ENCODE measurements around the gene CHAD. TPM values are rescaled to one million over a fixed set of nuclear protein-coding genes. Genes with fewer than 3 reads are reported as not detected.
A peak's percentile ranks its signal among the peaks of the same experiment; 100 is the strongest.
"Not testable (repeated sequence)": the region's sequence is repeated elsewhere in the genome, so short reads cannot be mapped to it uniquely, and the experiment has no call there.

The CHAD gene
- total RNA-seq, 1 experiment from 2014 or later: 0.57 TPM

- H3K9me3 Mint-ChIP-seq; H3T11ph ChIP-seq (ENCODE audit: low read length); H4K91ac ChIP-seq (ENCODE audit: insufficient read length, low read depth, low read length); H3K4me1 ChIP-seq (ENCODE audit: insufficient read depth, low read length); H2BK15ac ChIP-seq (ENCODE audit: low read depth, low read length); H2BK5ac ChIP-seq (ENCODE audit: insufficient read length, low read length); H3K27me3 ChIP-seq (ENCODE audit: insufficient read depth, low read length); H3K56ac ChIP-seq (ENCODE audit: insufficient read length, low read depth, low read length); H3K79me2 ChIP-seq (ENCODE audit: insufficient read depth, low read length); H4K8ac ChIP-seq (replicated peaks; ENCODE audit: insufficient read length, low read depth, low read length); H3K27ac ChIP-seq (ENCODE audit: insufficient read length, low read depth, low read length); H2BK20ac ChIP-seq (ENCODE audit: low read depth, low read length, poor library complexity, severe bottlenecking); H3K4me2 ChIP-seq (ENCODE audit: insufficient read depth, insufficient read length, low read length); H3K36me3 Mint-ChIP-seq (ENCODE audit: insufficient read depth in 1 of 3, low read depth in 3 of 3); H3K9ac ChIP-seq (ENCODE audit: extremely low read depth, insufficient read length, low read length); H3K79me1 ChIP-seq (ENCODE audit: insufficient read depth, low read depth, low read length, poor library complexity, severe bottlenecking); H3K4me3 Mint-ChIP-seq; DNase-seq; H3K4ac ChIP-seq (ENCODE audit: low read depth, low read length); H3K23me2 ChIP-seq (ENCODE audit: insufficient read length, low read depth, low read length, poor library complexity, severe bottlenecking); H3K27ac Mint-ChIP-seq; H3K14ac ChIP-seq (ENCODE audit: insufficient read depth, low read length); H4K20me1 ChIP-seq (ENCODE audit: control insufficient read depth, insufficient read depth, insufficient read length); H3K23ac ChIP-seq (ENCODE audit: insufficient read length, low read depth, low read length); H3K18ac ChIP-seq (ENCODE audit: insufficient read length, low read depth, low read length); H2BK120ac ChIP-seq (ENCODE audit: low read depth, low read length, poor library complexity, severe bottlenecking); H2AK5ac ChIP-seq (ENCODE audit: insufficient read length, low read length); H2AFZ ChIP-seq (ENCODE audit: low read length); H4K5ac ChIP-seq (ENCODE audit: insufficient read length, low read depth, low read length); H3K9me3 ChIP-seq (ENCODE audit: control insufficient read depth, low read depth, low read length); H2BK12ac ChIP-seq (ENCODE audit: insufficient read length, low read depth, low read length): not testable (repeated sequence)
- H3K27me3 Mint-ChIP-seq (ENCODE audit: low read depth): peaks cover 34% of the 10 kb centered on the region
- TF ChIP-seq, protein P1, sequence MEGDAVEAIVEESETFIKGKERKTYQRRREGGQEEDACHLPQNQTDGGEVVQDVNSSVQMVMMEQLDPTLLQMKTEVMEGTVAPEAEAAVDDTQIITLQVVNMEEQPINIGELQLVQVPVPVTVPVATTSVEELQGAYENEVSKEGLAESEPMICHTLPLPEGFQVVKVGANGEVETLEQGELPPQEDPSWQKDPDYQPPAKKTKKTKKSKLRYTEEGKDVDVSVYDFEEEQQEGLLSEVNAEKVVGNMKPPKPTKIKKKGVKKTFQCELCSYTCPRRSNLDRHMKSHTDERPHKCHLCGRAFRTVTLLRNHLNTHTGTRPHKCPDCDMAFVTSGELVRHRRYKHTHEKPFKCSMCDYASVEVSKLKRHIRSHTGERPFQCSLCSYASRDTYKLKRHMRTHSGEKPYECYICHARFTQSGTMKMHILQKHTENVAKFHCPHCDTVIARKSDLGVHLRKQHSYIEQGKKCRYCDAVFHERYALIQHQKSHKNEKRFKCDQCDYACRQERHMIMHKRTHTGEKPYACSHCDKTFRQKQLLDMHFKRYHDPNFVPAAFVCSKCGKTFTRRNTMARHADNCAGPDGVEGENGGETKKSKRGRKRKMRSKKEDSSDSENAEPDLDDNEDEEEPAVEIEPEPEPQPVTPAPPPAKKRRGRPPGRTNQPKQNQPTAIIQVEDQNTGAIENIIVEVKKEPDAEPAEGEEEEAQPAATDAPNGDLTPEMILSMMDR (conservative IDR thresholded peaks at IDR 0.05): peak; percentile 47
- WGBS (ENCODE audit: extremely low coverage, insufficient read length, low lambda C conversion rate): no CpG with 5 or more reads among the region's 13 CpGs
- peaks cover 7 to 24% of the 10 kb centered on the region in 2 experiments for H3K4me1 Mint-ChIP-seq
Measured at GRCh38 chr17:50472761-50473161, 4.1 kb upstream of the CHAD start.

Measured in H9 (cell line).